ENCODE measurements around the gene FAM111A.
A peak's percentile ranks its signal among the peaks of the same experiment; 100 is the strongest.
"Not testable (repeated sequence)": the region's sequence is repeated elsewhere in the genome, so short reads cannot be mapped to it uniquely, and the experiment has no call there.

Gene FAM111A

DNA sequence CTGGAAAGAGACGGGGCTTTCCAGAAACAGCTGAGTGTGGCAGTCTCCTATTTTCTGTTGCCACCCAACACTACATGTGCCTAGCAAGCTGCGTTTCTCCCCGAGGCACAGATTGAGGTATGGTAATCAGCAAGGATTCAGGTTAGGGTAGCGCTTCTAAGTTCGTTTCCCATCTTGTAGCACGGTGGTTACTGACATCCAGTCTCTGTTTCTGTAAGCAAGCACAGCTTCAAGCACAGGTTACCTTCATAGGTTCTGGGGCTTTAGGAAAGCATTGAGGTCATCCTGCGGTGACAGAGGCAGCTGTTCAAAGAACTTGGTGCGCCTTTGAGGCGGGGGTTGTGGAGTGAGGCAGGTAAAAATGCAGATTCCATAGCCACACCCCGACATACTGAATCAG, 34.9 kb upstream of the FAM111A start:
- 0 out of 2 replicates have a peak, but pooled peaks have one; percentile 8 for TF ChIP-seq ZNF335 (tag by site-specific recombination; conservative IDR thresholded peaks at IDR 0.05)
- POLR2A ChIA-PET = interaction anchor here (1.5 to 2.1 kb wide), 5 partner anchors 20 to 202 kb away, joined by 7 to 11 read pairs (median 10); partner anchors contain the start of gene DTX4
- H3K27ac ChIP-seq (ENCODE audit: extremely low read depth, low read depth, low read length); H3K4me1 ChIP-seq (ENCODE audit: control insufficient read depth, insufficient read depth, low read length); H3K9me3 ChIP-seq (ENCODE audit: control insufficient read depth, insufficient read depth, low read depth, low read length): not testable (repeated sequence)
- CTCF ChIA-PET = interaction anchor here (0.6 to 2.9 kb wide), 6 partner anchors 10 to 383 kb away, joined by 3 to 10 read pairs (median 6); no protein-coding TSS in a partner anchor
- Histone ChIP-seq H3K36me3 (ENCODE audit: control insufficient read depth in 2 of 2, insufficient read depth in 1 of 2, low read length in 2 of 2) (peaks cover 3 to 40% of the 10 kb centered on the region in 2 experiments; a peak in 2 of 3 replicates), H3K4me3 (ENCODE audit: low read depth, low read length) (peak overlapping the region; percentile 64)

DNA sequence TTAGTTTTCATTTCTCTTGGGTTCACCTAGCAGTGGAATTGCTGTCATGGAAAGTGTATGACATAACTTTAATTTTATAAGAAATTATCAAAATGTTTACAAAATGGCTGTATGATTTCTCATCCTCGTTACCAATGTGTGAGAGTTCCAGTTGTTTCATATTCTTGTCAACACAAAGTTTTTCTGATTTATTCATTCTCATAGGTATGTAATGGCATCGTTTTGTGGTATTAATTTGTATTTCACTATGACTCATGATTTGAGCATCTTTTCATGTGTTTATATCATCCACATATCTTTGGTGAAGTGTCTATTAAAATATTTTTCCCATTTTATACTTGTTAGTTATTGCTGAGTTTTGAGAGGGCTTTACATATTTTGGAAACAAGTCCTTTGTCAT, 30.2 kb upstream of the FAM111A start:
- H3K27ac ChIP-seq (ENCODE audit: extremely low read depth, low read depth, low read length) = no peak overlapping the region
- no peaks in the 10 kb centered on the region for H3K9me3 ChIP-seq (ENCODE audit: control insufficient read depth, insufficient read depth, low read depth, low read length)
- TF ChIP-seq REPIN1 (tag by site-specific recombination; IDR thresholded peaks at IDR 0.05; ENCODE audit: low read depth) = no peak
- no peak for TF ChIP-seq ZNF514 (tag by site-specific recombination; IDR thresholded peaks at IDR 0.05)
- TF ChIP-seq BCL11A (tag by site-specific recombination; IDR thresholded peaks at IDR 0.05; ENCODE audit: low read depth) = no peak
- TF ChIP-seq RBAK (tag by site-specific recombination; IDR thresholded peaks at IDR 0.05) = no peak
- TF ChIP-seq ZFP37 (tag by site-specific recombination; IDR thresholded peaks at IDR 0.05) = no peak
- TF ChIP-seq ZNF138 (tag by site-specific recombination; IDR thresholded peaks at IDR 0.05; ENCODE audit: borderline replicate concordance) = no peak
- no peak for TF ChIP-seq SALL2 (tag by site-specific recombination; IDR thresholded peaks at IDR 0.05; ENCODE audit: borderline replicate concordance)
- TF ChIP-seq, protein P1, sequence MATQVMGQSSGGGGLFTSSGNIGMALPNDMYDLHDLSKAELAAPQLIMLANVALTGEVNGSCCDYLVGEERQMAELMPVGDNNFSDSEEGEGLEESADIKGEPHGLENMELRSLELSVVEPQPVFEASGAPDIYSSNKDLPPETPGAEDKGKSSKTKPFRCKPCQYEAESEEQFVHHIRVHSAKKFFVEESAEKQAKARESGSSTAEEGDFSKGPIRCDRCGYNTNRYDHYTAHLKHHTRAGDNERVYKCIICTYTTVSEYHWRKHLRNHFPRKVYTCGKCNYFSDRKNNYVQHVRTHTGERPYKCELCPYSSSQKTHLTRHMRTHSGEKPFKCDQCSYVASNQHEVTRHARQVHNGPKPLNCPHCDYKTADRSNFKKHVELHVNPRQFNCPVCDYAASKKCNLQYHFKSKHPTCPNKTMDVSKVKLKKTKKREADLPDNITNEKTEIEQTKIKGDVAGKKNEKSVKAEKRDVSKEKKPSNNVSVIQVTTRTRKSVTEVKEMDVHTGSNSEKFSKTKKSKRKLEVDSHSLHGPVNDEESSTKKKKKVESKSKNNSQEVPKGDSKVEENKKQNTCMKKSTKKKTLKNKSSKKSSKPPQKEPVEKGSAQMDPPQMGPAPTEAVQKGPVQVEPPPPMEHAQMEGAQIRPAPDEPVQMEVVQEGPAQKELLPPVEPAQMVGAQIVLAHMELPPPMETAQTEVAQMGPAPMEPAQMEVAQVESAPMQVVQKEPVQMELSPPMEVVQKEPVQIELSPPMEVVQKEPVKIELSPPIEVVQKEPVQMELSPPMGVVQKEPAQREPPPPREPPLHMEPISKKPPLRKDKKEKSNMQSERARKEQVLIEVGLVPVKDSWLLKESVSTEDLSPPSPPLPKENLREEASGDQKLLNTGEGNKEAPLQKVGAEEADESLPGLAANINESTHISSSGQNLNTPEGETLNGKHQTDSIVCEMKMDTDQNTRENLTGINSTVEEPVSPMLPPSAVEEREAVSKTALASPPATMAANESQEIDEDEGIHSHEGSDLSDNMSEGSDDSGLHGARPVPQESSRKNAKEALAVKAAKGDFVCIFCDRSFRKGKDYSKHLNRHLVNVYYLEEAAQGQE (tag by site-specific recombination; IDR thresholded peaks at IDR 0.05) = no peak
- TF ChIP-seq ZNF423 (tag by site-specific recombination; IDR thresholded peaks at IDR 0.05) = no peak
- TF ChIP-seq ZNF221 (tag by site-specific recombination; IDR thresholded peaks at IDR 0.05; ENCODE audit: borderline replicate concordance) = no peak
- no peak for TF ChIP-seq ZNF335 (tag by site-specific recombination; conservative IDR thresholded peaks at IDR 0.05)
- no peak for TF ChIP-seq ZSCAN23 (tag by site-specific recombination; IDR thresholded peaks at IDR 0.05)
- TF ChIP-seq ZNF19 (tag by site-specific recombination; IDR thresholded peaks at IDR 0.05; ENCODE audit: low read depth) = no peak
- TF ChIP-seq MEIS1 (CRISPR knock-in tag; IDR thresholded peaks at IDR 0.05; ENCODE audit: borderline replicate concordance) = no peak
- no peak for TF ChIP-seq ZBTB21 (tag by site-specific recombination; IDR thresholded peaks at IDR 0.05)
- no peak for TF ChIP-seq AEBP2 (tag by site-specific recombination; IDR thresholded peaks at IDR 0.05; ENCODE audit: borderline replicate concordance)
- TF ChIP-seq, protein P2, sequence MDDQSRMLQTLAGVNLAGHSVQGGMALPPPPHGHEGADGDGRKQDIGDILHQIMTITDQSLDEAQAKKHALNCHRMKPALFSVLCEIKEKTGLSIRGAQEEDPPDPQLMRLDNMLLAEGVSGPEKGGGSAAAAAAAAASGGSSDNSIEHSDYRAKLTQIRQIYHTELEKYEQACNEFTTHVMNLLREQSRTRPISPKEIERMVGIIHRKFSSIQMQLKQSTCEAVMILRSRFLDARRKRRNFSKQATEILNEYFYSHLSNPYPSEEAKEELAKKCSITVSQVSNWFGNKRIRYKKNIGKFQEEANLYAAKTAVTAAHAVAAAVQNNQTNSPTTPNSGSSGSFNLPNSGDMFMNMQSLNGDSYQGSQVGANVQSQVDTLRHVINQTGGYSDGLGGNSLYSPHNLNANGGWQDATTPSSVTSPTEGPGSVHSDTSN (CRISPR knock-in tag; IDR thresholded peaks at IDR 0.05) = no peak
- no peak for TF ChIP-seq ZBTB17 (tag by site-specific recombination; IDR thresholded peaks at IDR 0.05)
- H3K36me3 ChIP-seq (ENCODE audit: control insufficient read depth in 2 of 2, insufficient read depth in 1 of 2, low read length in 2 of 2) = peaks cover 6 to 88% of the 10 kb centered on the region in 2 experiments; a peak in 2 of 3 replicates
- POLR2A ChIA-PET = no interaction called here
- no peak overlapping the region for H3K4me3 ChIP-seq (ENCODE audit: low read depth, low read length)
- CTCF ChIA-PET = interaction anchor here (0.8 kb wide), 1 partner anchor 15 kb away, joined by 3 read pairs; no protein-coding TSS in a partner anchor
- H3K4me1 ChIP-seq (ENCODE audit: control insufficient read depth, insufficient read depth, low read length) = no peaks in the 10 kb centered on the region
